Keratinocyte (primary cell): ENCODE data around the gene TBCD. TPM values are rescaled to one million over a fixed set of nuclear protein-coding genes. Genes with fewer than 3 reads are reported as not detected.

Experiments used
- DNase-seq: peaks from one replicate; pipeline ENCODE4 v3.0.0-alpha.2; 2011; ENCODE audit warnings: low read depth, missing footprints, low spot score
- FAIRE-seq: peaks from 2 replicates; lab custom pipeline; 2011; peaks lifted over from hg19 to GRCh38; lab: Jason Lieb, UNC
- H2AFZ ChIP-seq: 2 replicates; pipeline ENCODE4 v1.6.0; 2012; ENCODE audit warnings: low read length, control low read depth, inconsistent platforms; ENCODE audit not compliant: control insufficient read depth
- H3K27ac ChIP-seq: 2 replicates; pipeline ENCODE4 v1.5.1; 2011; ENCODE audit warnings: low read length; ENCODE audit not compliant: control insufficient read depth, insufficient read depth
- H3K27me3 ChIP-seq: 3 replicates; pipeline ENCODE4 v1.6.0; 2011; ENCODE audit warnings: low read length; ENCODE audit not compliant: control insufficient read depth, insufficient read depth; ENCODE audit errors: extremely low read depth
- H3K36me3 ChIP-seq, 2 experiments: 2 replicates in 1 of 2; 3 replicates in 1 of 2; pipeline ENCODE4 v1.5.1; 2011; ENCODE audit warnings: low read length in 2 of 2, mild to moderate bottlenecking in 1 of 2; ENCODE audit not compliant: control insufficient read depth in 2 of 2, insufficient read depth in 2 of 2; ENCODE audit errors: extremely low read depth in 1 of 2
- H3K4me1 ChIP-seq: 3 replicates; pipeline ENCODE4 v1.5.1; 2011; ENCODE audit warnings: low read length; ENCODE audit not compliant: control insufficient read depth, insufficient read depth; ENCODE audit errors: extremely low read depth
- H3K4me2 ChIP-seq: 3 replicates; pipeline ENCODE4 v1.6.0; 2011; ENCODE audit warnings: low read depth, low read length; ENCODE audit not compliant: control insufficient read depth, insufficient read depth; ENCODE audit errors: extremely low read depth
- H3K4me3 ChIP-seq, 3 experiments: fragments of 200-600 bp in 1 of 3; sonication (generic) in 1 of 3; 2 replicates in 2 of 3; 3 replicates in 1 of 3; pipeline ENCODE4 v1.5.1; 2011 to 2016; ENCODE audit warnings: low read length in 3 of 3, mild to moderate bottlenecking in 3 of 3, control low read depth in 2 of 3, inconsistent platforms in 1 of 3, low read depth in 1 of 3, mixed read lengths in 1 of 3, mixed run types in 1 of 3, moderate library complexity in 1 of 3; ENCODE audit not compliant: control insufficient read depth in 2 of 3, insufficient read depth in 2 of 3; ENCODE audit errors: extremely low read depth in 1 of 3
- H3K79me2 ChIP-seq: 2 replicates; pipeline ENCODE4 v1.6.0; 2012; ENCODE audit warnings: low read length; ENCODE audit not compliant: control insufficient read depth, insufficient read depth
- H3K9ac ChIP-seq: 3 replicates; pipeline ENCODE4 v1.6.0; 2011; ENCODE audit warnings: low read length; ENCODE audit not compliant: control insufficient read depth, insufficient read depth; ENCODE audit errors: extremely low read depth
- H3K9me1 ChIP-seq: 3 replicates; pipeline ENCODE4 v1.6.0; 2011; ENCODE audit warnings: low read length; ENCODE audit not compliant: control insufficient read depth, insufficient read depth; ENCODE audit errors: extremely low read depth
- H3K9me3 ChIP-seq: 2 replicates; pipeline ENCODE4 v1.5.1; 2012; ENCODE audit warnings: low read depth, low read length; ENCODE audit not compliant: control insufficient read depth
- H4K20me1 ChIP-seq: 3 replicates; pipeline ENCODE4 v1.6.0; 2011; ENCODE audit warnings: low read length; ENCODE audit not compliant: control insufficient read depth, insufficient read depth; ENCODE audit errors: extremely low read depth
- CTCF ChIP-seq, 3 experiments: IDR thresholded peaks in 1 of 3; conservative IDR thresholded peaks in 1 of 3; optimal IDR thresholded peaks in 1 of 3; 2 replicates in 2 of 3; 3 replicates in 1 of 3; pipeline versions ENCODE3 to v1.5.1; 2011; ENCODE audit warnings: low read length in 3 of 3, mild to moderate bottlenecking in 3 of 3, moderate library complexity in 2 of 3, control low read depth in 1 of 3, inconsistent platforms in 1 of 3; ENCODE audit not compliant: insufficient read depth in 2 of 3; ENCODE audit errors: extremely low read depth in 1 of 3
- EZH2 ChIP-seq: IDR thresholded peaks from one replicate; pipeline ENCODE4 v1.6.1; 2012; ENCODE audit warnings: inconsistent platforms, mild to moderate bottlenecking, low read length, moderate library complexity
- dilution Hi-C: fragments of 300-500 bp; cut with MboI; formaldehyde crosslinking; loops from one replicate; pipeline ENCODE4 v1.7.0; 2020; ENCODE audit warnings: low sequenced_read_pairs; ENCODE audit not compliant: extremely low pct_ligation_motif_present
- polyA plus RNA-seq, 5 experiments: library from polyadenylated mRNA; depleted of rRNA in 3 of 5; stranded (reverse) in 3 of 5; stranded (forward) in 1 of 5; unstranded in 1 of 5; fragments of >200 nt; gene quantifications; 1 replicate in 1 of 5; 2 replicates in 3 of 5; 3 replicates in 1 of 5; pipeline versions ENCODE4 v1.2.1 to v1.2.3, GENCODE V29; 2011 to 2012; ENCODE audit warnings: missing spikeins in 2 of 5, low read depth in 1 of 5, low replicate concordance in 1 of 5

Gene TBCD
- polyA plus RNA-seq, 1 donor (not counting 4 experiments of a cell fraction or from before 2014, with no cell fraction given): 36.2 TPM

GRCh38 chr17:82862191-82862590 is 110.3 kb downstream of the TBCD start:
- Histone ChIP-seq H3K4me2 (no peak overlapping the region), H4K20me1 (no peaks in the 10 kb centered on the region), H3K9ac (no peak overlapping the region), H3K4me3 (no peak overlapping the region), H3K9me3 (no peaks in the 10 kb centered on the region), H2AFZ (no peak overlapping the region), H3K79me2 (peaks cover 14% of the 10 kb centered on the region), H3K27me3 (no peaks in the 10 kb centered on the region), H3K27ac (no peak overlapping the region), H3K36me3 (no peaks in the 10 kb centered on the region), H3K4me1 (peaks cover 36% of the 10 kb centered on the region), H3K9me1 (no peaks in the 10 kb centered on the region)
- dilution Hi-C loops: no loop called here
- DNase-seq: no peak
- FAIRE-seq: no peak
- TF ChIP-seq CTCF (optimal IDR thresholded peaks at IDR 0.05 in 1 of 3, IDR thresholded peaks at IDR 0.05 in 1 of 3, conservative IDR thresholded peaks at IDR 0.05 in 1 of 3; ENCODE audit: extremely low read depth in 1 of 3, insufficient read depth in 2 of 3, low read length in 3 of 3) (no peak), EZH2 (no peak)

- Histone ChIP-seq H3K79me2 (peaks cover 18% of the 10 kb centered on the region), H2AFZ (no peak overlapping the region), H3K27me3 (no peaks in the 10 kb centered on the region), H3K9me1 (no peaks in the 10 kb centered on the region), H3K9me3 (no peaks in the 10 kb centered on the region), H4K20me1 (no peaks in the 10 kb centered on the region), H3K4me2 (no peak overlapping the region), H3K4me3 (no peak overlapping the region), H3K4me1 (peaks cover 34% of the 10 kb centered on the region), H3K9ac (no peak overlapping the region), H3K27ac (no peak overlapping the region), H3K36me3 (no peaks in the 10 kb centered on the region)
- dilution Hi-C loops: no loop called here
- DNase-seq: no peak
- no peak for FAIRE-seq
- no peak for TF ChIP-seq EZH2
- no peak for TF ChIP-seq CTCF (optimal IDR thresholded peaks at IDR 0.05 in 1 of 3, IDR thresholded peaks at IDR 0.05 in 1 of 3, conservative IDR thresholded peaks at IDR 0.05 in 1 of 3; ENCODE audit: extremely low read depth in 1 of 3, insufficient read depth in 2 of 3, low read length in 3 of 3)
Observed at GRCh38 chr17:82862737-82863382, 111.0 kb downstream of the TBCD start.
